Measurements from ENCODE around the gene IL12RB1.

Gene IL12RB1

GRCh38 chr19:18017275-18018083 lies 69.3 kb downstream of the IL12RB1 start:
- Histone ChIP-seq H3K27ac (peak overlapping the region; percentile 31), H3K4me1 (ENCODE audit: control insufficient read depth in 1 of 2, insufficient read depth in 1 of 2, low read depth in 1 of 2, low read length in 1 of 2) (peaks cover 20 to 26% of the 10 kb centered on the region in 2 experiments)

DNA sequence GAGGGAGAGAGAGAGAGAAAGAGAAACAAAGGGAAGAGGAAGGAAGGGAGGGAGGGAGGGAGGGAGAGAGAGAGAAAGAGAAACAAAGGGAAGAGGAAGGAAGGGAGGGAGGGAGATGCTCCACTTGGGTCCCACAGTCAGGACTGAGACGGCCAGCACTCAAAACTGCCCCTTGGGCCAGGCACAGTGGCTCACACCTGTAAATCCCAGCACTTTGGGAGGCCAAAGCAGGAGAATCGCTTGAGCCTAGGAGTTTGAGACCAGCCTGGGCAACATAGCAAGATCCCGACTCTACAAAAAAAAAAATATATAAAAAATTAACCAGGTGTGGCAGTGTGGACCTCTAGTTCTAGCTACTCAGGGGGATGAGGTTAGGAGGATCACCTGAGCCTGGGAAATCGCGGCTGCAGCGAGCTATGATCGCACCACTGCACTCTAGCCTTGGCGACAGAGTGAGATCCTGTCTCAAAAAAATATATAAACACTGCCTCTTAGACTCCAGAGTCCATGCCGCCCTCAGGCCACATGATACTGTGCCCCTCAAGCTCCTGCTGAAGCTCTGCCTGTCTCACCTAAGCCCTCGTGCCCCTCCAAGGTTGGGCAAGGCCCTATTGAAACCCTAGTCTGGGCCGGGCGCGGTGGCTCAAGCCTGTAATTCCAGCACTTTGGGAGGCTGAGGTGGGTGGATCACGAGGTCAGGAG lies 70.4 kb downstream of the IL12RB1 start:
- H3K27ac ChIP-seq, result peak overlapping the region; percentile 47
- H3K9me3 ChIP-seq, result no peaks in the 10 kb centered on the region
- TF ChIP-seq CTCF (IDR thresholded peaks at IDR 0.05), result no peak
- peaks cover 36% of the 10 kb centered on the region for H3K36me3 ChIP-seq
- H3K27me3 ChIP-seq, result no peaks in the 10 kb centered on the region
- peaks cover 8 to 16% of the 10 kb centered on the region in 2 experiments for H3K4me1 ChIP-seq (ENCODE audit: control insufficient read depth in 1 of 2, insufficient read depth in 1 of 2, low read depth in 1 of 2, low read length in 1 of 2)
- no peak overlapping the region for H3K4me3 ChIP-seq (ENCODE audit: low read depth in 1 of 2, low read length in 1 of 2)

More at GRCh38 chr19:18017275-18018083, 69.3 kb downstream of the IL12RB1 start:
- H3K27me3 ChIP-seq, result no peaks in the 10 kb centered on the region
- peaks cover 26% of the 10 kb centered on the region for H3K36me3 ChIP-seq
- no peak overlapping the region for H3K4me3 ChIP-seq (ENCODE audit: low read depth in 1 of 2, low read length in 1 of 2)
- TF ChIP-seq CTCF (IDR thresholded peaks at IDR 0.05), result no peak
- H3K9me3 ChIP-seq, result no peaks in the 10 kb centered on the region

- Histone ChIP-seq H3K4me1 (ENCODE audit: control insufficient read depth in 1 of 2, insufficient read depth in 1 of 2, low read depth in 1 of 2, low read length in 1 of 2) (peaks cover 3 to 9% of the 10 kb centered on the region in 2 experiments), H3K27me3 (no peaks in the 10 kb centered on the region), H3K27ac (no peak overlapping the region), H3K9me3 (no peaks in the 10 kb centered on the region), H3K4me3 (ENCODE audit: low read depth in 1 of 2, low read length in 1 of 2) (no peak overlapping the region), H3K36me3 (peaks cover 57% of the 10 kb centered on the region)
- no peak for TF ChIP-seq CTCF (IDR thresholded peaks at IDR 0.05)
Measured at GRCh38 chr19:18014197-18014596, 72.5 kb downstream of the IL12RB1 start.

GRCh38 chr19:18013210-18014111 lies 73.3 kb downstream of the IL12RB1 start:
- no peak for TF ChIP-seq CTCF (IDR thresholded peaks at IDR 0.05)
- H3K27ac ChIP-seq, result no peak overlapping the region
- H3K4me3 ChIP-seq (ENCODE audit: low read depth in 1 of 2, low read length in 1 of 2), result no peak overlapping the region
- H3K27me3 ChIP-seq, result no peaks in the 10 kb centered on the region
- H3K36me3 ChIP-seq, result peaks cover 62% of the 10 kb centered on the region
- H3K4me1 ChIP-seq (ENCODE audit: control insufficient read depth in 1 of 2, insufficient read depth in 1 of 2, low read depth in 1 of 2, low read length in 1 of 2), result peaks cover 8 to 10% of the 10 kb centered on the region in 2 experiments
- no peaks in the 10 kb centered on the region for H3K9me3 ChIP-seq

DNA sequence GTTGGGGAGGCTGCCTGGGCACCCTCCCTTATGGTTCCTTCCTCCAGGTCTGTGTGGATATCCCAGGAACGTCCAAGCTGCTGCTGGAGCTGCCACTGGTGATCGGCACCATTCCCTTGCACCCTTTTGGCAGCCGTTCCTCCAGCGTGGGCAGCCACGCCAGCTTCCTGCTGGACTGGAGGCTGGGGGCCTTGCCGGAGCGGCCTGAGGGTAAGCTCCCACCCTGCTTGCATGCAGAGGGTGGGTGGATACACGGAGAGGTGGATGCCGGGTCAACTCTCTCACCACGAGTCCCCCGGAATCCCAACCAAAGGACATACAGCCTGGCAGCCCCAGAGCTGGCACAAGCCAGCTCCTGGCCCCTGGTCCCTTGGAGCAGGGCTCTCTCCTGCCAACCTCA lies 76.6 kb downstream of the IL12RB1 start:
- Histone ChIP-seq H3K27me3 (no peaks in the 10 kb centered on the region), H3K4me3 (ENCODE audit: low read depth in 1 of 2, low read length in 1 of 2) (no peak overlapping the region), H3K4me1 (ENCODE audit: control insufficient read depth in 1 of 2, insufficient read depth in 1 of 2, low read depth in 1 of 2, low read length in 1 of 2) (peaks cover 19 to 24% of the 10 kb centered on the region in 2 experiments), H3K9me3 (no peaks in the 10 kb centered on the region), H3K27ac (no peak overlapping the region), H3K36me3 (peaks cover 56% of the 10 kb centered on the region)
- TF ChIP-seq CTCF (IDR thresholded peaks at IDR 0.05), result no peak

All from neutrophil (primary cell).